GM12878 (cell line): ENCODE results near the gene NLRC5. TPM values are rescaled to one million over a fixed set of nuclear protein-coding genes. Genes with fewer than 3 reads are reported as not detected.

Experiments used
- ATAC-seq: fragments of 200-7000 bp; cut with Tn5 transposase; 3 replicates; pipeline ENCODE4 v1.9.1; 2020; ENCODE audit warnings: mild to moderate bottlenecking, moderate library complexity
- BruUV-seq: library from RNA; stranded (reverse); fragments of 400-500 nt; replicated peaks from 2 replicates; lab custom pipeline; 2021; lab: Mats Ljungman, UMichigan
- CTCF ChIA-PET: fragments of 300-600 bp; sonication (Branson Sonifier 250); formaldehyde crosslinking; extraction: SDS; loops from one replicate; lab custom pipeline; 2021; ENCODE audit warnings: inconsistent platforms; lab: Yijun Ruan, JAX
- POLR2A ChIA-PET: fragments of 350-600 bp; formaldehyde crosslinking; extraction: SDS; loops from one replicate; lab custom pipeline; 2021; ENCODE audit warnings: inconsistent platforms; lab: Charles Lee
- RAD21 ChIA-PET: fragments of 300-600 bp; sonication (Branson Sonifier 250); formaldehyde crosslinking; loops from one replicate; lab custom pipeline; 2023; ENCODE audit warnings: antibody characterized with exemption; ENCODE audit not compliant: unreplicated experiment; lab: Charles Lee
- SMC1A ChIA-PET: fragments of 300-600 bp; sonication (Branson Sonifier 250); formaldehyde crosslinking; loops from one replicate; lab custom pipeline; 2023; ENCODE audit not compliant: unreplicated experiment, uncharacterized antibody; lab: Charles Lee
- DNase-seq: peaks from one replicate; pipeline ENCODE4 v3.0.0-alpha.2; 2011; ENCODE audit warnings: low read depth, low spot score
- FAIRE-seq: peaks from 3 replicates; lab custom pipeline; 2011; peaks lifted over from hg19 to GRCh38; lab: Jason Lieb, UNC
- H2AFZ ChIP-seq: 2 replicates; pipeline ENCODE4 v1.6.0; 2011; ENCODE audit warnings: low read depth, low read length, control low read depth; ENCODE audit not compliant: control insufficient read depth
- H3K27ac ChIP-seq: 2 replicates; pipeline ENCODE4 v1.5.1; 2011; ENCODE audit warnings: control low read depth; ENCODE audit not compliant: control insufficient read depth, insufficient read depth
- H3K27me3 ChIP-seq, 2 experiments: replicated peaks in 1 of 2; 2 replicates each; pipeline versions ENCODE4 v1.6.0 to v1.6.1; 2011; ENCODE audit warnings: low read length in 1 of 2; ENCODE audit not compliant: control insufficient read depth in 2 of 2, insufficient read depth in 2 of 2
- H3K36me3 ChIP-seq, 2 experiments: 2 replicates each; pipeline ENCODE4 v1.5.1; 2011; ENCODE audit warnings: low read length in 1 of 2; ENCODE audit not compliant: control insufficient read depth in 2 of 2, insufficient read depth in 2 of 2
- H3K4me1 ChIP-seq: 2 replicates; pipeline ENCODE4 v1.6.1; 2011; ENCODE audit warnings: mild to moderate bottlenecking, low read length, moderate library complexity, mixed read lengths; ENCODE audit not compliant: control insufficient read depth, insufficient read depth
- H3K4me2 ChIP-seq: 2 replicates; pipeline ENCODE4 v1.6.0; 2011; ENCODE audit warnings: control low read depth; ENCODE audit not compliant: control insufficient read depth, insufficient read depth
- H3K4me3 ChIP-seq: fragments of 200-600 bp; sonication (generic); 2 replicates; pipeline ENCODE4 v1.5.1; 2016
- H3K79me2 ChIP-seq: 2 replicates; pipeline ENCODE4 v1.6.0; 2011; ENCODE audit warnings: low read length; ENCODE audit not compliant: control insufficient read depth, insufficient read depth
- H3K9ac ChIP-seq: 2 replicates; pipeline ENCODE4 v1.8.0; 2011; ENCODE audit warnings: low read length, control low read depth, mixed read lengths; ENCODE audit not compliant: control insufficient read depth, insufficient read depth
- H3K9me3 ChIP-seq: replicated peaks from 3 replicates; pipeline ENCODE4 v1.5.1; 2011; ENCODE audit warnings: mild to moderate bottlenecking, low read length; ENCODE audit not compliant: control insufficient read depth, insufficient read depth
- H4K20me1 ChIP-seq: 2 replicates; pipeline ENCODE4 v1.6.0; 2011; ENCODE audit not compliant: control insufficient read depth, insufficient read depth
- CREM ChIP-seq: IDR thresholded peaks from 2 replicates; pipeline ENCODE4 v1.6.1; 2014; ENCODE audit warnings: antibody characterized with exemption, low read depth
- GATAD2B ChIP-seq: fragments of 450-650 bp; conservative IDR thresholded peaks from 2 replicates; pipeline ENCODE4 v1.6.1; 2017; ENCODE audit warnings: low read depth, mild to moderate bottlenecking, moderate library complexity
- KDM1A ChIP-seq: fragments of 200-600 bp; sonication (generic); IDR thresholded peaks from 2 replicates; pipeline ENCODE4 v1.6.1; 2016; ENCODE audit warnings: borderline replicate concordance
- MEF2B ChIP-seq: fragments of 450-650 bp; IDR thresholded peaks from 2 replicates; pipeline ENCODE4 v1.6.1; 2018; ENCODE audit warnings: mild to moderate bottlenecking, moderate library complexity; ENCODE audit not compliant: partially characterized antibody, poor library complexity, severe bottlenecking
- ZBTB33 ChIP-seq: fragments of 450-650 bp; IDR thresholded peaks from 2 replicates; pipeline ENCODE4 v1.6.1; 2017; ENCODE audit warnings: mild to moderate bottlenecking
- WGBS: methylation state at CpG from one replicate; pipeline ENCODE4 v1.1.6; 2016; ENCODE audit warnings: low lambda C conversion rate; ENCODE audit not compliant: insufficient replicate concordance, insufficient coverage; ENCODE audit errors: missing lambda C conversion rate; 5-methylcytosine and 5-hydroxymethylcytosine counted together
- in situ Hi-C: fragments of 300-500 bp; cut with MboI; formaldehyde crosslinking; loops from 9 replicates; pipeline ENCODE4 v1.14.3; 2018; ENCODE audit warnings: mixed read lengths
- intact Hi-C: fragments of 100-400 bp; cut with micrococcal nuclease; formaldehyde crosslinking; loops from one replicate; pipeline ENCODE4 v1.14.2; 2022; ENCODE audit not compliant: unreplicated experiment
- polyA plus RNA-seq, 11 experiments: library from polyadenylated mRNA; depleted of rRNA in 4 of 11; unstranded in 6 of 11; stranded (reverse) in 5 of 11; fragments of >200 nt; fragmentation: Nextera tagmentation in 4 of 11; fragmentation: Illumina TruSeq in 1 of 11; extraction: Ambion mirVana in 4 of 11; extraction: Trizol in 1 of 11; gene quantifications; 1 replicate in 1 of 11; 2 replicates in 10 of 11; pipeline versions ENCODE4 v1.2.1 to v1.2.3, GENCODE V29; 2011 to 2016; ENCODE audit warnings: inconsistent platforms in 2 of 11, missing spikeins in 2 of 11, low read depth in 1 of 11
- total RNA-seq, 4 experiments: library from RNA; depleted of rRNA in 3 of 4; stranded (reverse); fragments of >200 nt in 3 of 4; fragmentation: Illumina TruSeq in 1 of 4; extraction: Trizol in 1 of 4; gene quantifications; 2 replicates each; pipeline versions ENCODE4 v1.2.1 to v1.2.3, GENCODE V29; 2013 to 2021
- TF ChIP-seq, protein P1 (sequence below), 3 experiments: IDR thresholded peaks in 2 of 3; conservative IDR thresholded peaks in 1 of 3; 2 replicates each; pipeline ENCODE4 v1.5.1; 2011; ENCODE audit warnings: low read depth in 3 of 3, low read length in 3 of 3, mild to moderate bottlenecking in 3 of 3, control low read depth in 2 of 3, moderate library complexity in 2 of 3, inconsistent platforms in 1 of 3, mixed read lengths in 1 of 3; ENCODE audit not compliant: control insufficient read depth in 2 of 3, insufficient read depth in 1 of 3; ENCODE audit errors: extremely low read depth in 1 of 3

NLRC5 gene
- total and polyA plus RNA-seq, 10 of the 15 experiments (the other 5 are each of a cell fraction or from before 2014, with no cell fraction given): 13.1 to 105 (median 57.3) TPM

GRCh38 chr16:57096793-57097192 is 107.4 kb downstream of the NLRC5 start:
- in situ Hi-C loops: no loop called here
- DNase-seq: no peak
- Histone ChIP-seq H3K4me2 (no peak overlapping the region), H3K4me3 (no peak overlapping the region), H3K9ac (no peak overlapping the region), H3K36me3 (no peaks in the 10 kb centered on the region), H3K4me1 (no peaks in the 10 kb centered on the region; the same call in none of the 2 replicates), H3K9me3 (no peaks in the 10 kb centered on the region), H3K79me2 (no peaks in the 10 kb centered on the region), H2AFZ (no peak overlapping the region), H3K27me3 (peaks cover 0 to 4% of the 10 kb centered on the region in 2 experiments; a peak in 2 of 4 replicates), H4K20me1 (no peaks in the 10 kb centered on the region), H3K27ac (no peak overlapping the region)
- SMC1A ChIA-PET: interaction anchor here (0.7 kb wide), 1 partner anchor 31 kb away, joined by 3 read pairs; no protein-coding TSS in a partner anchor
- no TSS peak for BruUV-seq
- no peak for ATAC-seq
- POLR2A ChIA-PET: no interaction called here
- RAD21 ChIA-PET: no interaction called here
- CTCF ChIA-PET: interaction anchor here (0.6 to 3.1 kb wide), 9 partner anchors 10 to 394 kb away, joined by 3 to 15 read pairs (median 3); no protein-coding TSS in a partner anchor
- TF ChIP-seq KDM1A: no peak
- TF ChIP-seq, protein P1, sequence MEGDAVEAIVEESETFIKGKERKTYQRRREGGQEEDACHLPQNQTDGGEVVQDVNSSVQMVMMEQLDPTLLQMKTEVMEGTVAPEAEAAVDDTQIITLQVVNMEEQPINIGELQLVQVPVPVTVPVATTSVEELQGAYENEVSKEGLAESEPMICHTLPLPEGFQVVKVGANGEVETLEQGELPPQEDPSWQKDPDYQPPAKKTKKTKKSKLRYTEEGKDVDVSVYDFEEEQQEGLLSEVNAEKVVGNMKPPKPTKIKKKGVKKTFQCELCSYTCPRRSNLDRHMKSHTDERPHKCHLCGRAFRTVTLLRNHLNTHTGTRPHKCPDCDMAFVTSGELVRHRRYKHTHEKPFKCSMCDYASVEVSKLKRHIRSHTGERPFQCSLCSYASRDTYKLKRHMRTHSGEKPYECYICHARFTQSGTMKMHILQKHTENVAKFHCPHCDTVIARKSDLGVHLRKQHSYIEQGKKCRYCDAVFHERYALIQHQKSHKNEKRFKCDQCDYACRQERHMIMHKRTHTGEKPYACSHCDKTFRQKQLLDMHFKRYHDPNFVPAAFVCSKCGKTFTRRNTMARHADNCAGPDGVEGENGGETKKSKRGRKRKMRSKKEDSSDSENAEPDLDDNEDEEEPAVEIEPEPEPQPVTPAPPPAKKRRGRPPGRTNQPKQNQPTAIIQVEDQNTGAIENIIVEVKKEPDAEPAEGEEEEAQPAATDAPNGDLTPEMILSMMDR (IDR thresholded peaks at IDR 0.05 in 2 of 3, conservative IDR thresholded peaks at IDR 0.05 in 1 of 3; ENCODE audit: control insufficient read depth in 2 of 3, extremely low read depth in 1 of 3, insufficient read depth in 1 of 3, low read depth in 3 of 3, low read length in 3 of 3): no peak
- no peak for TF ChIP-seq MEF2B
- no peak for TF ChIP-seq GATAD2B
- no peak for TF ChIP-seq CREM
- no peak for TF ChIP-seq ZBTB33
- intact Hi-C loops: no loop called here
- no peak for FAIRE-seq
- WGBS: 91% methylated on average over 2 of the region's 2 CpGs
